Neural crest cell (in vitro differentiated cells): ENCODE measurements around the gene MOG. TPM values are rescaled to one million over a fixed set of nuclear protein-coding genes. Genes with fewer than 3 reads are reported as not detected.
A peak's percentile ranks its signal among the peaks of the same experiment; 100 is the strongest.

Source experiments
- DNase-seq: peaks from one replicate; pipeline ENCODE4 v3.0.0; 2021; ENCODE audit warnings: low read depth, mixed read lengths, low spot score
- H3K27ac Mint-ChIP-seq: one replicate; pipeline ENCODE4 v1.8.0; 2021; ENCODE audit warnings: mild to moderate bottlenecking, mixed read lengths; ENCODE audit not compliant: unreplicated experiment
- H3K27me3 Mint-ChIP-seq: 2 replicates; pipeline ENCODE4 v1.8.0; 2021; ENCODE audit warnings: low read depth, mild to moderate bottlenecking, mixed read lengths
- H3K36me3 Mint-ChIP-seq: 2 replicates; pipeline ENCODE4 v1.8.0; 2021; ENCODE audit warnings: low read depth, mild to moderate bottlenecking, mixed read lengths
- H3K4me1 Mint-ChIP-seq: 2 replicates; pipeline ENCODE4 v1.8.0; 2021; ENCODE audit warnings: mixed read lengths
- H3K4me3 Mint-ChIP-seq: one replicate; pipeline ENCODE4 v1.8.0; 2021; ENCODE audit warnings: mild to moderate bottlenecking, mixed read lengths
- H3K9me3 Mint-ChIP-seq: 2 replicates; pipeline ENCODE4 v1.8.0; 2021; ENCODE audit warnings: mixed read lengths
- CTCF ChIP-seq: fragments of 200-600 bp; sonication (generic); conservative IDR thresholded peaks from 2 replicates; pipeline ENCODE4 v1.5.0; 2021; ENCODE audit warnings: antibody characterized with exemption, mild to moderate bottlenecking
- long read RNA-seq: library from polyadenylated mRNA; unstranded; transcript quantifications from one replicate; pipeline ENCODE4 v2.0.0, GENCODE V29; 2020
- total RNA-seq: library from RNA; stranded (reverse); gene quantifications from 2 replicates; pipeline ENCODE4 v1.2.1, GENCODE V29; 2021

Gene MOG
- not detected in 2 replicates for total RNA-seq
- long read RNA-seq = 0 reads

GRCh38 chr6:29656798-29657197 is at the start of gene MOG:
TSS of gene MOG (plus strand) at chr6:29657092. CDS start at chr6:29657210, 118 bp downstream.
- Mint-ChIP-seq H3K9me3 (no peaks in the 10 kb centered on the region), H3K36me3 (no peaks in the 10 kb centered on the region), H3K4me1 (peaks cover 12% of the 10 kb centered on the region), H3K27ac (no peak within 1 kb of the TSS), H3K27me3 (peaks cover 21% of the 10 kb centered on the region), H3K4me3 (no peak within 1 kb of the TSS)
- DNase-seq = no peak
- TF ChIP-seq CTCF = no peak

- TF ChIP-seq CTCF = no peak
- Mint-ChIP-seq H3K9me3 (no peaks in the 10 kb centered on the region), H3K4me1 (peaks cover 28% of the 10 kb centered on the region), H3K4me3 (no peak overlapping the region), H3K27ac (peak overlapping the region; percentile 31), H3K36me3 (peaks cover 49% of the 10 kb centered on the region), H3K27me3 (no peaks in the 10 kb centered on the region)
- DNase-seq = no peak
Observed at GRCh38 chr6:29608131-29608530, 48.8 kb upstream of the MOG start.

- Mint-ChIP-seq H3K36me3 (peaks cover 53% of the 10 kb centered on the region), H3K4me3 (no peak overlapping the region), H3K4me1 (peaks cover 26% of the 10 kb centered on the region), H3K9me3 (no peaks in the 10 kb centered on the region), H3K27ac (peak overlapping the region; percentile 53), H3K27me3 (no peaks in the 10 kb centered on the region)
- TF ChIP-seq CTCF = no peak
- DNase-seq = no peak
Observed at GRCh38 chr6:29610540-29610939, 46.4 kb upstream of the MOG start.

GRCh38 chr6:29611426-29611825 is 45.5 kb upstream of the MOG start:
- no peak for TF ChIP-seq CTCF
- peaks cover 49% of the 10 kb centered on the region for H3K36me3 Mint-ChIP-seq
- no peaks in the 10 kb centered on the region for H3K9me3 Mint-ChIP-seq
- peak overlapping the region; percentile 17 for H3K27ac Mint-ChIP-seq
- no peaks in the 10 kb centered on the region for H3K27me3 Mint-ChIP-seq
- no peak overlapping the region for H3K4me3 Mint-ChIP-seq
- no peak for DNase-seq
- peaks cover 26% of the 10 kb centered on the region for H3K4me1 Mint-ChIP-seq

- Mint-ChIP-seq H3K36me3 (peaks cover 53% of the 10 kb centered on the region), H3K27ac (no peak overlapping the region), H3K9me3 (no peaks in the 10 kb centered on the region), H3K27me3 (no peaks in the 10 kb centered on the region), H3K4me3 (no peak overlapping the region), H3K4me1 (peaks cover 10% of the 10 kb centered on the region)
- TF ChIP-seq CTCF = peak; percentile 32
- no peak for DNase-seq
Observed at GRCh38 chr6:29617782-29618554, 38.9 kb upstream of the MOG start.
